ENCODE results near the gene FZD7. TPM values are rescaled to one million over a fixed set of nuclear protein-coding genes. Genes with fewer than 3 reads are reported as not detected.

Gene FZD7
- total RNA-seq, 1 experiment from 2014 or later: 14.6 TPM

DNA sequence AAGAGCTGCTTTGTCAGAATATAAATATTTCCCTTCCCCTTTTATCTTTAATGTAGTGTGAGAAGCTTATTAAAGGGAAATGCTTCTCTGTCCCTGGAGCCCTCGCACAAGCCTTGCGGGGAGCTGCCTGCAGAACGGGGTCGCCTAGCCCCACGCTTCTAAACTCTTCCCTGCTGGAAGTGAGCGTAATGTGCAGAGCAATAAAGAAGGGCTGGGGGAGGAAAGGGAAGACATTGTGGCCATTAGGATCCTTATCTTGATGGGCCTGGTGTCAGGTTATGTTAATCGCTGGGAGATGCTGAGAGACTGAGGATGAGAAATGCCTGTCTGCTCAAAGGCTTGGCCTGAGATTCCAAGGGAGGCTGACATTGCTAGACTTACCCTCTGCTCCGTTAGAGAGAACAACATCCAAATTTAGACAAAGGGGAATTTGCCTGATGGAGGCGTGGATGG is 18.9 kb upstream of the FZD7 start:
- H3K4me3 ChIP-seq (replicated peaks in 1 of 2; ENCODE audit: low read depth in 1 of 2, low read length in 2 of 2): no peak overlapping the region
- CTCF ChIA-PET: no interaction called here
- H3K27me3 ChIP-seq (ENCODE audit: insufficient read depth, low read length): no peaks in the 10 kb centered on the region
- no peak for TF ChIP-seq SIN3A (IDR thresholded peaks at IDR 0.05; ENCODE audit: low read depth)
- TF ChIP-seq ZNF274 (IDR thresholded peaks at IDR 0.05; ENCODE audit: low read depth, low read length): no peak
- no peak for TF ChIP-seq ZBTB33 (IDR thresholded peaks at IDR 0.05; ENCODE audit: extremely low read depth, insufficient replicate concordance, low read length)
- no peak for TF ChIP-seq EGR1 (IDR thresholded peaks at IDR 0.05; ENCODE audit: low read depth)
- no peak for TF ChIP-seq CEBPB (IDR thresholded peaks at IDR 0.05; ENCODE audit: low read depth)
- no peak for TF ChIP-seq YY1 (IDR thresholded peaks at IDR 0.05; ENCODE audit: extremely low read depth, insufficient replicate concordance, low read depth, low read length)
- no peak for TF ChIP-seq ZFX (IDR thresholded peaks at IDR 0.05)
- no peak for TF ChIP-seq MAX (IDR thresholded peaks at IDR 0.05)
- TF ChIP-seq FOSL1 (IDR thresholded peaks at IDR 0.05; ENCODE audit: low read depth): no peak
- POLR2A ChIA-PET: no interaction called here
- no peak overlapping the region for H3K9ac ChIP-seq (ENCODE audit: low read length)
- H3K9me3 ChIP-seq (ENCODE audit: control insufficient read depth in 1 of 2, insufficient read depth in 1 of 2, low read depth in 1 of 2, low read length in 2 of 2): no peaks in the 10 kb centered on the region
- intact Hi-C loops (cut with micrococcal nuclease): no loop called here
- BruUV-seq (replicated peaks): no TSS peak
- no peak for DNase-seq (ENCODE audit: low read depth, low spot score)
- no peak overlapping the region for H3K27ac ChIP-seq (ENCODE audit: low read depth, low read length)
- H3K4me2 ChIP-seq (ENCODE audit: low read length): no peak overlapping the region
- H3K4me1 ChIP-seq (ENCODE audit: control insufficient read depth in 1 of 2, insufficient read depth in 2 of 2, low read length in 2 of 2): no peaks in the 10 kb centered on the region
- no peaks in the 10 kb centered on the region for H3K79me2 ChIP-seq (ENCODE audit: insufficient read depth, low read length)
- H3K36me3 ChIP-seq (ENCODE audit: control insufficient read depth in 1 of 2, insufficient read depth in 2 of 2, low read length in 2 of 2): no peaks in the 10 kb centered on the region
- RAD21 ChIA-PET (ENCODE audit: low non-redundant PET in 1 of 2, low total read pairs in 2 of 2, uncharacterized antibody in 2 of 2, unreplicated experiment in 2 of 2): no interaction called here
- ATAC-seq: no peak
- H3K9me2 ChIP-seq (ENCODE audit: insufficient read depth): no peaks in the 10 kb centered on the region
- H4K20me1 ChIP-seq (ENCODE audit: insufficient read depth): no peaks in the 10 kb centered on the region
- no peak overlapping the region for H2AFZ ChIP-seq (ENCODE audit: low read depth, low read length, poor library complexity, severe bottlenecking)

GRCh38 chr2:202015471-202015870 is 18.2 kb upstream of the FZD7 start:
- CTCF ChIA-PET: no interaction called here
- ATAC-seq (no peak), DNase-seq (ENCODE audit: low read depth, low spot score) (no peak)
- intact Hi-C loops (cut with micrococcal nuclease): no loop called here
- Histone ChIP-seq H3K79me2 (ENCODE audit: insufficient read depth, low read length) (no peaks in the 10 kb centered on the region), H2AFZ (ENCODE audit: low read depth, low read length, poor library complexity, severe bottlenecking) (no peak overlapping the region), H3K36me3 (ENCODE audit: control insufficient read depth in 1 of 2, insufficient read depth in 2 of 2, low read length in 2 of 2) (no peaks in the 10 kb centered on the region), H3K27ac (ENCODE audit: low read depth, low read length) (no peak overlapping the region), H3K4me3 (replicated peaks in 1 of 2; ENCODE audit: low read depth in 1 of 2, low read length in 2 of 2) (no peak overlapping the region), H3K4me1 (ENCODE audit: control insufficient read depth in 1 of 2, insufficient read depth in 2 of 2, low read length in 2 of 2) (no peaks in the 10 kb centered on the region), H4K20me1 (ENCODE audit: insufficient read depth) (no peaks in the 10 kb centered on the region), H3K9me2 (ENCODE audit: insufficient read depth) (no peaks in the 10 kb centered on the region), H3K9ac (ENCODE audit: low read length) (no peak overlapping the region), H3K4me2 (ENCODE audit: low read length) (no peak overlapping the region), H3K9me3 (ENCODE audit: control insufficient read depth in 1 of 2, insufficient read depth in 1 of 2, low read depth in 1 of 2, low read length in 2 of 2) (no peaks in the 10 kb centered on the region), H3K27me3 (ENCODE audit: insufficient read depth, low read length) (no peaks in the 10 kb centered on the region)
- POLR2A ChIA-PET: no interaction called here
- RAD21 ChIA-PET (ENCODE audit: low non-redundant PET in 1 of 2, low total read pairs in 2 of 2, uncharacterized antibody in 2 of 2, unreplicated experiment in 2 of 2): no interaction called here
- no TSS peak for BruUV-seq (replicated peaks)
- TF ChIP-seq POLR2A (IDR thresholded peaks at IDR 0.05; ENCODE audit: borderline replicate concordance, extremely low read depth, insufficient read depth, insufficient read length) (no peak), SRF (IDR thresholded peaks at IDR 0.05; ENCODE audit: low read depth) (no peak), YY1 (IDR thresholded peaks at IDR 0.05; ENCODE audit: extremely low read depth, insufficient replicate concordance, low read depth, low read length) (no peak), ZNF274 (IDR thresholded peaks at IDR 0.05; ENCODE audit: low read depth, low read length) (no peak), EGR1 (IDR thresholded peaks at IDR 0.05; ENCODE audit: low read depth) (no peak), SIN3A (IDR thresholded peaks at IDR 0.05; ENCODE audit: low read depth) (no peak), EZH2phosphoT487 (IDR thresholded peaks at IDR 0.05; ENCODE audit: borderline replicate concordance) (no peak), REST (IDR thresholded peaks at IDR 0.05; ENCODE audit: low read depth) (no peak), SP1 (IDR thresholded peaks at IDR 0.05; ENCODE audit: low read depth) (no peak), MAX (IDR thresholded peaks at IDR 0.05) (no peak)

Data from HCT116 (cell line).